ENCODE data around the gene DFFB.

DFFB gene

DNA sequence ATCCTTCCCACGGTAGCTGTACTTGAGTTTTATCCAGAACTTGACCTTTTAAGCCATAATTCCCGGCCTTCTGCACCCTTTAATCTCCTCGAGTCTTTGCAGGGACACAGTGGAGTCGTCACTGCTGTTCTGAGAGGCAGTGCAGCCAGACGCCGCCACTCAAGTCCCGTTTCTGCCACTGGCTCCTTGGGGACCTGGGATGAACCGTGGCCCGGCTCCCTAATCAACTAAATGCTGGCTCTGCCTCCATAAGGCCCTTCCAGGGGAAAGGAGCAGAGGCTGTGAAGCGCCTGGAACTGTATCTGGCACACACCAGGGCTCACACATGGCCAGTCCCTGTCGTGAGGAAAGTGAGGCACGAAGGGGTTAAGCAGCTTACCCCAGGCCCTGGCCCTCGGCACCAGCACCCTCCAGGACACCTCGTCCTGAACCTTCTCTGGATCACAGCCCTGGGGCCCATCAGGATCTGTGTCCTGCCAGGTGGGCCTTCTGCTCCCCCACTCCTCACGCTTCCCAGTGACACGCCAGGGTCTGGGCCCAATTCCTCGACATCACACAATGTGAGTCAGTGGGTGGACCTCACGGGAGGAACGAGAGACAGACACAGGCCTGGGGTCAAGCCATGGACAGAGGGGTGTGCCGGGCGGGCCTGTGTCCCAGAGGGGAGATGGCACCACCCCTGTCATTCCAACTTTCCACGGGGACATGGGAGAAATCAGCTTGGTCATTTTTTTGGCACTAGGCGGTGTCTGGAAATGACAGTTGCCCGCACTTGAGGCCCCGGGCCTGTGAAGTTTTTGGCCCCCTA is 66.3 kb downstream of the DFFB start:
- no peak overlapping the region for H3K4me3 ChIP-seq (ENCODE audit: low read length, poor library complexity, severe bottlenecking)
- no peaks in the 10 kb centered on the region for H3K79me2 ChIP-seq (ENCODE audit: insufficient read depth, low read length)
- no peaks in the 10 kb centered on the region; the same call in 1 of the 2 replicates for H3K9me3 ChIP-seq (ENCODE audit: insufficient read depth, low read depth, low read length)
- no peaks in the 10 kb centered on the region for H3F3A ChIP-seq (ENCODE audit: low read depth)
- TF ChIP-seq, protein P1, sequence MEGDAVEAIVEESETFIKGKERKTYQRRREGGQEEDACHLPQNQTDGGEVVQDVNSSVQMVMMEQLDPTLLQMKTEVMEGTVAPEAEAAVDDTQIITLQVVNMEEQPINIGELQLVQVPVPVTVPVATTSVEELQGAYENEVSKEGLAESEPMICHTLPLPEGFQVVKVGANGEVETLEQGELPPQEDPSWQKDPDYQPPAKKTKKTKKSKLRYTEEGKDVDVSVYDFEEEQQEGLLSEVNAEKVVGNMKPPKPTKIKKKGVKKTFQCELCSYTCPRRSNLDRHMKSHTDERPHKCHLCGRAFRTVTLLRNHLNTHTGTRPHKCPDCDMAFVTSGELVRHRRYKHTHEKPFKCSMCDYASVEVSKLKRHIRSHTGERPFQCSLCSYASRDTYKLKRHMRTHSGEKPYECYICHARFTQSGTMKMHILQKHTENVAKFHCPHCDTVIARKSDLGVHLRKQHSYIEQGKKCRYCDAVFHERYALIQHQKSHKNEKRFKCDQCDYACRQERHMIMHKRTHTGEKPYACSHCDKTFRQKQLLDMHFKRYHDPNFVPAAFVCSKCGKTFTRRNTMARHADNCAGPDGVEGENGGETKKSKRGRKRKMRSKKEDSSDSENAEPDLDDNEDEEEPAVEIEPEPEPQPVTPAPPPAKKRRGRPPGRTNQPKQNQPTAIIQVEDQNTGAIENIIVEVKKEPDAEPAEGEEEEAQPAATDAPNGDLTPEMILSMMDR (conservative IDR thresholded peaks at IDR 0.05; ENCODE audit: low read length) = no peak
- TF ChIP-seq EZH2phosphoT487 (IDR thresholded peaks at IDR 0.05; ENCODE audit: borderline replicate concordance) = no peak
- H3K9me2 ChIP-seq (replicated peaks; ENCODE audit: low read depth, low read length) = no peaks in the 10 kb centered on the region
- H2AFZ ChIP-seq (ENCODE audit: low read length) = no peak overlapping the region
- no peak overlapping the region for H3K4me2 ChIP-seq (ENCODE audit: low read depth, low read length, poor library complexity, severe bottlenecking)
- no peaks in the 10 kb centered on the region for H3K27me3 ChIP-seq (ENCODE audit: insufficient read depth, low read length, poor library complexity, severe bottlenecking)
- H3K36me3 ChIP-seq (ENCODE audit: insufficient read depth, low read length) = no peaks in the 10 kb centered on the region
- no peak overlapping the region for H3K9ac ChIP-seq (ENCODE audit: low read depth, low read length, poor library complexity, severe bottlenecking)
- H3K4me1 ChIP-seq (ENCODE audit: insufficient read depth, low read length, poor library complexity, severe bottlenecking) = no peaks in the 10 kb centered on the region
- no peaks in the 10 kb centered on the region for H4K20me1 ChIP-seq (ENCODE audit: insufficient read depth, low read length, poor library complexity, severe bottlenecking)

- no peaks in the 10 kb centered on the region for H3K27me3 ChIP-seq (ENCODE audit: insufficient read depth, low read length, poor library complexity, severe bottlenecking)
- H3K36me3 ChIP-seq (ENCODE audit: insufficient read depth, low read length) = no peaks in the 10 kb centered on the region
- no peak overlapping the region for H3K4me2 ChIP-seq (ENCODE audit: low read depth, low read length, poor library complexity, severe bottlenecking)
- no peaks in the 10 kb centered on the region for H3K4me1 ChIP-seq (ENCODE audit: insufficient read depth, low read length, poor library complexity, severe bottlenecking)
- no peaks in the 10 kb centered on the region for H3F3A ChIP-seq (ENCODE audit: low read depth)
- H2AFZ ChIP-seq (ENCODE audit: low read length) = no peak overlapping the region
- H3K9me3 ChIP-seq (ENCODE audit: insufficient read depth, low read depth, low read length) = no peaks in the 10 kb centered on the region; the same call in 1 of the 2 replicates
- H3K9me2 ChIP-seq (replicated peaks; ENCODE audit: low read depth, low read length) = no peaks in the 10 kb centered on the region
- H3K4me3 ChIP-seq (ENCODE audit: low read length, poor library complexity, severe bottlenecking) = no peak overlapping the region
- H4K20me1 ChIP-seq (ENCODE audit: insufficient read depth, low read length, poor library complexity, severe bottlenecking) = no peaks in the 10 kb centered on the region
- H3K79me2 ChIP-seq (ENCODE audit: insufficient read depth, low read length) = no peaks in the 10 kb centered on the region
- H3K9ac ChIP-seq (ENCODE audit: low read depth, low read length, poor library complexity, severe bottlenecking) = no peak overlapping the region
- no peak for TF ChIP-seq EZH2phosphoT487 (IDR thresholded peaks at IDR 0.05; ENCODE audit: borderline replicate concordance)
These were observed 67.0 kb downstream of the DFFB start for GRCh38 chr1:3924186-3924824.

DNA sequence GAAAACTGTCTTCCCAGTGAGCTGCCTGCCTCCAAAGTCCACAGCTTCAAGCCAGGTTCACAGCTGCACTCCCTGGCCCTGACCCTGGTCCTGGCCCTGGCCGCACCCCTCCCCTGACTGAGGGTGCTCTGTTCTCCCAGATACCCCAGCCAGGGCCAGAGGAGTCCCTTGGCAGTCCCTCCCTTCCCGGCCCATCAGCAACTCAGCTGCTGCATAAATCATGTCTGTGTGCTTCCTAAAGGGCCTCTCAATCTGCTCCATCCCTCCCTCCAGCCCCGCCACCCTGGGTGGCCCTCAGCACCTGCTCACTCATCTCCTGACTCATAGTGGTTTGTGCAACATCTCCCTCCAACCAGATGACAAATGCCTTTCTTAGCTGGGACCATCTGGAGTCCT is 67.5 kb downstream of the DFFB start:
- no peak overlapping the region for H3K9ac ChIP-seq (ENCODE audit: low read depth, low read length, poor library complexity, severe bottlenecking)
- H3F3A ChIP-seq (ENCODE audit: low read depth) = no peaks in the 10 kb centered on the region
- no peaks in the 10 kb centered on the region for H3K4me1 ChIP-seq (ENCODE audit: insufficient read depth, low read length, poor library complexity, severe bottlenecking)
- H2AFZ ChIP-seq (ENCODE audit: low read length) = no peak overlapping the region
- no peak overlapping the region for H3K4me3 ChIP-seq (ENCODE audit: low read length, poor library complexity, severe bottlenecking)
- no peaks in the 10 kb centered on the region for H3K79me2 ChIP-seq (ENCODE audit: insufficient read depth, low read length)
- no peaks in the 10 kb centered on the region; the same call in 1 of the 2 replicates for H3K9me3 ChIP-seq (ENCODE audit: insufficient read depth, low read depth, low read length)
- no peak overlapping the region for H3K4me2 ChIP-seq (ENCODE audit: low read depth, low read length, poor library complexity, severe bottlenecking)
- no peaks in the 10 kb centered on the region for H3K27me3 ChIP-seq (ENCODE audit: insufficient read depth, low read length, poor library complexity, severe bottlenecking)
- H4K20me1 ChIP-seq (ENCODE audit: insufficient read depth, low read length, poor library complexity, severe bottlenecking) = no peaks in the 10 kb centered on the region
- TF ChIP-seq EZH2phosphoT487 (IDR thresholded peaks at IDR 0.05; ENCODE audit: borderline replicate concordance) = no peak
- TF ChIP-seq, protein P1 (conservative IDR thresholded peaks at IDR 0.05; ENCODE audit: low read length) = no peak
- H3K36me3 ChIP-seq (ENCODE audit: insufficient read depth, low read length) = no peaks in the 10 kb centered on the region
- H3K9me2 ChIP-seq (replicated peaks; ENCODE audit: low read depth, low read length) = no peaks in the 10 kb centered on the region
